Neural cell (in vitro differentiated cells): ENCODE data around the gene CYSRT1.

Experiments
- CTCF ChIP-seq: fragments of 450-650 bp; IDR thresholded peaks from 2 replicates; pipeline ENCODE4 v1.5.1; 2014; ENCODE audit warnings: antibody characterized with exemption, mild to moderate bottlenecking, moderate library complexity; ENCODE audit not compliant: poor library complexity, severe bottlenecking
- EP300 ChIP-seq: fragments of 450-650 bp; conservative IDR thresholded peaks from 2 replicates; pipeline ENCODE4 v1.6.1; 2014; ENCODE audit warnings: antibody characterized with exemption, mild to moderate bottlenecking, moderate library complexity; ENCODE audit not compliant: poor library complexity, severe bottlenecking
- EZH2 ChIP-seq: fragments of 200-600, 300-800 bp; shearing (Covaris generic), sonication (generic); IDR thresholded peaks from 2 replicates; pipeline ENCODE4 v1.6.1; 2014; ENCODE audit warnings: antibody characterized with exemption, low read length, borderline replicate concordance, mild to moderate bottlenecking; ENCODE audit not compliant: insufficient read depth, poor library complexity, severe bottlenecking
- RAD21 ChIP-seq: fragments of 450-650 bp; conservative IDR thresholded peaks from 2 replicates; pipeline ENCODE4 v1.6.1; 2014; ENCODE audit warnings: antibody characterized with exemption, mild to moderate bottlenecking, moderate library complexity
- REST ChIP-seq: IDR thresholded peaks from 2 replicates; pipeline ENCODE4 v1.6.1; 2012; ENCODE audit warnings: borderline replicate concordance
- SMC3 ChIP-seq: fragments of 450-650 bp; conservative IDR thresholded peaks from 2 replicates; pipeline ENCODE4 v1.6.1; 2014; ENCODE audit warnings: antibody characterized with exemption, mild to moderate bottlenecking, moderate library complexity; ENCODE audit not compliant: poor library complexity

GRCh38 chr9:137175345-137175961 lies 49.5 kb upstream of the CYSRT1 start:
- no peak for TF ChIP-seq CTCF
- no peak for TF ChIP-seq EP300
- no peak for TF ChIP-seq RAD21
- no peak for TF ChIP-seq REST
- no peak for TF ChIP-seq SMC3
- no peak for TF ChIP-seq EZH2
